H1 (cell line): ENCODE measurements around the gene CACNA1C. TPM values are rescaled to one million over a fixed set of nuclear protein-coding genes. Genes with fewer than 3 reads are reported as not detected.

Experiments
- BCL11A ChIP-seq, 2 experiments: IDR thresholded peaks; one replicate each; pipeline ENCODE4 v1.6.1; 2011; ENCODE audit warnings: low read depth in 2 of 2, low read length in 2 of 2, mild to moderate bottlenecking in 2 of 2
- CBX5 ChIP-seq: fragments of 300-800, 300-1000 bp; sonication (generic); IDR thresholded peaks from 2 replicates; pipeline ENCODE4 v1.7.1; 2016; ENCODE audit warnings: antibody characterized with exemption, low read length, low read depth
- CHD7 ChIP-seq: fragments of 300-600 bp; sonication (generic); IDR thresholded peaks from 2 replicates; pipeline ENCODE4 v1.7.1; 2012; ENCODE audit warnings: low read length, moderate library complexity, mild to moderate bottlenecking, inconsistent platforms; ENCODE audit not compliant: insufficient replicate concordance
- CTBP2 ChIP-seq: IDR thresholded peaks from 2 replicates; pipeline ENCODE4 v1.7.0; 2011; ENCODE audit warnings: borderline replicate concordance, mild to moderate bottlenecking, moderate library complexity, mixed read lengths, low read length; ENCODE audit not compliant: insufficient read depth, insufficient read length
- EGR1 ChIP-seq: IDR thresholded peaks from 2 replicates; pipeline ENCODE4 v1.6.1; 2011; ENCODE audit warnings: low read depth, low read length, borderline replicate concordance
- KDM1A ChIP-seq: fragments of 200-600, 300-600 bp; sonication (generic); IDR thresholded peaks from 2 replicates; pipeline ENCODE4 v1.7.1; 2016; ENCODE audit warnings: mild to moderate bottlenecking, low read length, borderline replicate concordance
- NANOG ChIP-seq: IDR thresholded peaks from 2 replicates; pipeline ENCODE4 v1.6.1; 2011; ENCODE audit warnings: low read length, low read depth, mild to moderate bottlenecking, inconsistent platforms; ENCODE audit not compliant: insufficient read depth, poor library complexity, severe bottlenecking
- RNF2 ChIP-seq: fragments of 200-900, 300-1000 bp; sonication (generic); IDR thresholded peaks from 2 replicates; pipeline ENCODE4 v1.7.1; 2016; ENCODE audit warnings: borderline replicate concordance, low read depth, mild to moderate bottlenecking, antibody characterized with exemption, low read length; ENCODE audit not compliant: poor library complexity, severe bottlenecking; ENCODE audit errors: missing control alignments
- SP1 ChIP-seq: IDR thresholded peaks from 2 replicates; pipeline ENCODE4 v1.6.1; 2011; ENCODE audit warnings: low read depth, low read length
- ZNF274 ChIP-seq: IDR thresholded peaks from 2 replicates; pipeline ENCODE4 v1.7.0; 2012; ENCODE audit warnings: low read length, borderline replicate concordance; ENCODE audit errors: extremely low read depth
- polyA plus RNA-seq, 7 experiments: library from polyadenylated mRNA; depleted of rRNA in 3 of 7; stranded (reverse) in 5 of 7; unstranded in 2 of 7; fragments of >200 nt in 5 of 7; fragments of 200-250 nt in 2 of 7; gene quantifications; 1 replicate in 5 of 7; 2 replicates in 1 of 7; 4 replicates in 1 of 7; pipeline versions ENCODE4 v1.2.1 to v1.2.3, GENCODE V29; 2011 to 2013; ENCODE audit warnings: missing spikeins in 2 of 7, mixed read lengths in 2 of 7
- total RNA-seq: library from RNA; stranded (reverse); fragmentation: NEBNext Ultra II Directional; extraction: Animal tissue kit (Norgen Biotek cat#: 25700); gene quantifications from 2 replicates; pipeline ENCODE4 v1.2.1, GENCODE V29; 2021

CACNA1C gene
- total and polyA plus RNA-seq, 2 of the 8 experiments (the other 6 are each of a cell fraction or from before 2014, with no cell fraction given), result 1.3 TPM

GRCh38 chr12:2333491-2334195 lies 280.9 kb downstream of the CACNA1C start (continued):
- TF ChIP-seq CHD7 (no peak), EGR1 (no peak), BCL11A (IDR thresholded peaks at IDR 0.05; ENCODE audit: low read depth in 2 of 2, low read length in 2 of 2) (no peak), CBX5 (no peak), RNF2 (no peak), NANOG (no peak), SP1 (no peak), KDM1A (no peak), CTBP2 (no peak), ZNF274 (no peak)
